Effector memory CD4-positive, alpha-beta T cell (primary cell): ENCODE data around the gene FNBP1.

Source experiments
- DNase-seq, 3 donors: peaks; one replicate each; pipeline ENCODE4 v3.0.0-alpha.2; 2020
- H3K27ac ChIP-seq: 2 replicates; pipeline ENCODE4 v1.7.0; 2013; ENCODE audit warnings: mild to moderate bottlenecking, low read length, moderate library complexity; ENCODE audit not compliant: insufficient read depth, poor library complexity, severe bottlenecking
- H3K27me3 ChIP-seq: replicated peaks from 2 replicates; pipeline ENCODE4 v1.7.0; 2013; ENCODE audit warnings: mild to moderate bottlenecking, low read length; ENCODE audit not compliant: insufficient read depth, control insufficient read depth, poor library complexity, severe bottlenecking
- H3K36me3 ChIP-seq: 2 replicates; pipeline ENCODE4 v1.7.0; 2013; ENCODE audit warnings: mild to moderate bottlenecking, low read length, moderate library complexity; ENCODE audit not compliant: control insufficient read depth, insufficient read depth
- H3K4me1 ChIP-seq: 2 replicates; pipeline ENCODE4 v1.7.0; 2013; ENCODE audit warnings: low read length, mild to moderate bottlenecking; ENCODE audit not compliant: control insufficient read depth, insufficient read depth, poor library complexity, severe bottlenecking
- H3K4me3 ChIP-seq: 2 replicates; pipeline ENCODE4 v1.7.0; 2013; ENCODE audit warnings: low read length, low read depth, mild to moderate bottlenecking; ENCODE audit not compliant: insufficient read depth, poor library complexity, severe bottlenecking
- H3K9me3 ChIP-seq: 2 replicates; pipeline ENCODE4 v1.7.0; 2013; ENCODE audit warnings: mild to moderate bottlenecking, low read length, moderate library complexity; ENCODE audit not compliant: control insufficient read depth

FNBP1 gene

GRCh38 chr9:129868023-129868871, 174.7 kb downstream of the FNBP1 start:
- peak overlapping the region; percentile 91 for H3K27ac ChIP-seq
- H3K9me3 ChIP-seq = no peaks in the 10 kb centered on the region
- no peaks in the 10 kb centered on the region for H3K27me3 ChIP-seq
- peaks cover 59% of the 10 kb centered on the region for H3K4me1 ChIP-seq
- H3K36me3 ChIP-seq = peaks cover under 1% of the 10 kb centered on the region
- H3K4me3 ChIP-seq = no peak overlapping the region
- DNase-seq = no peak

GRCh38 chr9:129867136-129868022, 175.6 kb downstream of the FNBP1 start:
- DNase-seq = no peak
- no peaks in the 10 kb centered on the region for H3K9me3 ChIP-seq
- H3K27ac ChIP-seq = peak overlapping the region; percentile 91
- H3K36me3 ChIP-seq = no peaks in the 10 kb centered on the region
- H3K27me3 ChIP-seq = no peaks in the 10 kb centered on the region
- peak overlapping the region; percentile 3 for H3K4me3 ChIP-seq
- H3K4me1 ChIP-seq = peaks cover 67% of the 10 kb centered on the region

- peak; percentile 34 to 51 (median 42) for DNase-seq
- H3K27me3 ChIP-seq = no peaks in the 10 kb centered on the region
- peak overlapping the region; percentile 91 for H3K27ac ChIP-seq
- H3K36me3 ChIP-seq = peaks cover 5% of the 10 kb centered on the region
- no peaks in the 10 kb centered on the region for H3K9me3 ChIP-seq
- no peak overlapping the region for H3K4me3 ChIP-seq
- peaks cover 73% of the 10 kb centered on the region for H3K4me1 ChIP-seq
Measured at GRCh38 chr9:129866394-129867135, 176.4 kb downstream of the FNBP1 start.

DNA sequence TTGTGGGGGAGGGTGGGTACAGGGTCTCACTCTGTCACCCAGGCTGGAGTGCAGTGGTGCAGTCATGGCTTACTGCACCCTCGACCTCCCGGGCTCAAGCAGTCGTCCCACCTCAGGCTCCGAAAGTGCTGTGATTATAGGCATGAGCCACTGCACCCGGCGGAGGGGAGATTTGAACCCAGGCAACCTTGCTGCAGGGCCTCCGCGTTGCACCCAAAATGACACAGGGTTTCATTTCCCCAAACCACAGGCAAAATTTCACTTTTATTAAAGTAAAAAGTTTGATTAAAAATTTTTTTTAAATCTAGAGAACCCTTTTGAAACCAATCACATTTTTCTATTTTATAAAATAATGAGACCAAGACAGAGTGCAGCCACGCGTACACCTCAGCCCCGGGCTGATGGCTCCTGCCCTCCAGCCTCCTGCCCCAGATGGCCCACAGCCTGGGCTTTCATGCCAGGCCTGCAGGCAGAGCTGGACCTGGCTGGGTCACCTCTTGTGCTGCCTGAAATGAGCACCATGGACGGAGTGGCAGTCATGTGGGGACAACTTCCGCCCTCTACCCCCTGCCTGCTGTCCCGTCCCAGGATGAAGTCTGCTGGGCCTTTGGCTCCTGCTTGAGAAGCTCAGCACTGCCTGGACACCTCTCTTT, 177.2 kb downstream of the FNBP1 start:
- Histone ChIP-seq H3K27me3 (no peaks in the 10 kb centered on the region), H3K36me3 (peaks cover 13% of the 10 kb centered on the region), H3K27ac (peak overlapping the region; percentile 91), H3K9me3 (no peaks in the 10 kb centered on the region), H3K4me1 (peaks cover 81% of the 10 kb centered on the region), H3K4me3 (no peak overlapping the region)
- no peak for DNase-seq

GRCh38 chr9:129864991-129865647, 177.9 kb downstream of the FNBP1 start:
- H3K27me3 ChIP-seq = no peaks in the 10 kb centered on the region
- no peaks in the 10 kb centered on the region for H3K9me3 ChIP-seq
- H3K4me1 ChIP-seq = peaks cover 80% of the 10 kb centered on the region
- H3K4me3 ChIP-seq = no peak overlapping the region
- peak overlapping the region; percentile 35 for H3K27ac ChIP-seq
- DNase-seq = no peak
- peaks cover 15% of the 10 kb centered on the region for H3K36me3 ChIP-seq

GRCh38 chr9:129863059-129863690, 179.8 kb downstream of the FNBP1 start:
- H3K4me3 ChIP-seq = peak overlapping the region; percentile 4
- peak; percentile 58 to 74 (median 74) for DNase-seq
- no peaks in the 10 kb centered on the region for H3K27me3 ChIP-seq
- peak overlapping the region; percentile 57 for H3K27ac ChIP-seq
- no peaks in the 10 kb centered on the region for H3K9me3 ChIP-seq
- peaks cover 23% of the 10 kb centered on the region for H3K36me3 ChIP-seq
- peaks cover 61% of the 10 kb centered on the region for H3K4me1 ChIP-seq

GRCh38 chr9:129861447-129861827, 181.6 kb downstream of the FNBP1 start:
- H3K27me3 ChIP-seq = no peaks in the 10 kb centered on the region
- peaks cover 43% of the 10 kb centered on the region for H3K4me1 ChIP-seq
- H3K4me3 ChIP-seq = no peak overlapping the region
- H3K9me3 ChIP-seq = no peaks in the 10 kb centered on the region
- peak overlapping the region; percentile 21 for H3K27ac ChIP-seq
- peaks cover 40% of the 10 kb centered on the region for H3K36me3 ChIP-seq
- no peak for DNase-seq

GRCh38 chr9:129860653-129861446, 182.1 kb downstream of the FNBP1 start:
- Histone ChIP-seq H3K27ac (peak overlapping the region; percentile 21), H3K4me1 (peaks cover 37% of the 10 kb centered on the region), H3K36me3 (peaks cover 46% of the 10 kb centered on the region), H3K9me3 (no peaks in the 10 kb centered on the region), H3K27me3 (no peaks in the 10 kb centered on the region), H3K4me3 (no peak overlapping the region)
- no peak for DNase-seq
